Liver (tissue), 9 donors: Measurements from ENCODE around the gene TARM1. TPM values are rescaled to one million over a fixed set of nuclear protein-coding genes. Genes with fewer than 3 reads are reported as not detected.

Experiments
- DNase-seq: peaks from one replicate; pipeline ENCODE4 v3.0.0-alpha.2; 2017; ENCODE audit warnings: low spot score
- H3K27ac ChIP-seq, 2 donors: one replicate each; pipeline ENCODE4 v1.7.0; 2013; ENCODE audit warnings: inconsistent platforms in 2 of 2, low read length in 2 of 2, control low read depth in 1 of 2, low read depth in 1 of 2, mild to moderate bottlenecking in 1 of 2
- H3K27me3 ChIP-seq, 4 donors: one replicate each; pipeline versions ENCODE4 v1.6.1 to v1.7.0; 2013; ENCODE audit warnings: low read length in 3 of 4, inconsistent platforms in 1 of 4, mild to moderate bottlenecking in 1 of 4, moderate library complexity in 1 of 4; ENCODE audit not compliant: control insufficient read depth in 4 of 4, insufficient read depth in 4 of 4
- H3K36me3 ChIP-seq, 4 donors: one replicate each; pipeline versions ENCODE4 v1.6.1 to v1.7.0; 2013; ENCODE audit warnings: low read length in 3 of 4, mild to moderate bottlenecking in 3 of 4, low read depth in 1 of 4, moderate library complexity in 1 of 4; ENCODE audit not compliant: control insufficient read depth in 4 of 4, insufficient read depth in 3 of 4
- H3K4me1 ChIP-seq, 4 donors: one replicate each; pipeline versions ENCODE4 v1.6.1 to v1.7.0; 2013; ENCODE audit warnings: low read length in 3 of 4, mild to moderate bottlenecking in 3 of 4, moderate library complexity in 1 of 4; ENCODE audit not compliant: control insufficient read depth in 4 of 4, insufficient read depth in 4 of 4
- H3K4me3 ChIP-seq, 3 donors: one replicate each; pipeline versions ENCODE4 v1.6.1 to v1.7.0; 2013; ENCODE audit warnings: low read length in 3 of 3, control low read depth in 1 of 3, low read depth in 1 of 3, mild to moderate bottlenecking in 1 of 3
- H3K9ac ChIP-seq, 2 donors: one replicate each; pipeline ENCODE4 v1.7.0; 2013; ENCODE audit warnings: low read length in 2 of 2, mild to moderate bottlenecking in 2 of 2, moderate library complexity in 2 of 2, control low read depth in 1 of 2, low read depth in 1 of 2
- H3K9me3 ChIP-seq, 4 donors: one replicate each; pipeline versions ENCODE4 v1.6.1 to v1.7.0; 2013; ENCODE audit warnings: low read length in 3 of 4; ENCODE audit not compliant: control insufficient read depth in 4 of 4
- ATF3 ChIP-seq: IDR thresholded peaks from 2 replicates; pipeline ENCODE4 v1.6.1; 2016; ENCODE audit warnings: antibody characterized with exemption
- CTCF ChIP-seq: fragments of 150-350 bp; IDR thresholded peaks from 2 replicates; pipeline ENCODE4 v1.5.1; 2017; ENCODE audit warnings: improper control_type of control experiment, low read depth, low read length; ENCODE audit not compliant: missing input control
- EGR1 ChIP-seq, 2 donors: IDR thresholded peaks; 2 replicates each; pipeline ENCODE4 v1.6.1; 2016 to 2018; ENCODE audit warnings: antibody characterized with exemption in 2 of 2, low read depth in 2 of 2
- FOXA1 ChIP-seq: IDR thresholded peaks from 2 replicates; pipeline ENCODE4 v1.6.1; 2016; ENCODE audit warnings: antibody characterized with exemption
- FOXA2 ChIP-seq: IDR thresholded peaks from 2 replicates; pipeline ENCODE4 v1.6.1; 2016; ENCODE audit warnings: antibody characterized with exemption
- HNF4A ChIP-seq, 2 donors: conservative IDR thresholded peaks; 2 replicates each; pipeline ENCODE4 v1.6.1; 2016; ENCODE audit warnings: antibody characterized with exemption in 2 of 2, mild to moderate bottlenecking in 2 of 2
- HNF4G ChIP-seq: IDR thresholded peaks from 2 replicates; pipeline ENCODE4 v1.6.1; 2016; ENCODE audit warnings: antibody characterized with exemption
- MAX ChIP-seq: IDR thresholded peaks from 2 replicates; pipeline ENCODE4 v1.6.1; 2016; ENCODE audit warnings: antibody characterized with exemption
- NR2F2 ChIP-seq: IDR thresholded peaks from 2 replicates; pipeline ENCODE4 v1.6.1; 2016; ENCODE audit warnings: antibody characterized with exemption
- RAD21 ChIP-seq, 2 donors: IDR thresholded peaks; 2 replicates each; pipeline ENCODE4 v1.6.1; 2016; ENCODE audit warnings: antibody characterized with exemption in 2 of 2, mild to moderate bottlenecking in 2 of 2
- REST ChIP-seq: IDR thresholded peaks from 2 replicates; pipeline ENCODE4 v1.6.1; 2016; ENCODE audit warnings: antibody characterized with exemption, mild to moderate bottlenecking
- RXRA ChIP-seq, 2 donors: IDR thresholded peaks; 2 replicates each; pipeline ENCODE4 v1.6.1; 2017 to 2018; ENCODE audit warnings: antibody characterized with exemption in 2 of 2, mild to moderate bottlenecking in 1 of 2
- SP1 ChIP-seq: IDR thresholded peaks from 2 replicates; pipeline ENCODE4 v1.6.1; 2018; ENCODE audit warnings: antibody characterized with exemption, mild to moderate bottlenecking
- TAF1 ChIP-seq: conservative IDR thresholded peaks from 2 replicates; pipeline ENCODE4 v1.6.1; 2016; ENCODE audit warnings: antibody characterized with exemption, mild to moderate bottlenecking
- YY1 ChIP-seq: IDR thresholded peaks from 2 replicates; pipeline ENCODE4 v1.6.1; 2016; ENCODE audit warnings: antibody characterized with exemption, mild to moderate bottlenecking
- ZBTB33 ChIP-seq: IDR thresholded peaks from 2 replicates; pipeline ENCODE4 v1.6.1; 2016; ENCODE audit warnings: antibody characterized with exemption
- WGBS: extraction: QIAGEN DNeasy Blood & Tissue Kit; methylation state at CpG from one replicate; pipeline ENCODE4 v1.1.7; 2013; 5-methylcytosine and 5-hydroxymethylcytosine counted together
- polyA plus RNA-seq, 2 donors: library from polyadenylated mRNA; stranded (reverse) in 1 of 2; unstranded in 1 of 2; fragments of 200-250 nt in 1 of 2; fragments of >200 nt in 1 of 2; fragmentation: Nextera tagmentation in 1 of 2; extraction: Ambion mirVana in 1 of 2; gene quantifications; one replicate each; pipeline versions ENCODE4 v1.2.1 to v1.2.3, GENCODE V29; 2013 to 2015
- total RNA-seq, 2 donors: library from RNA; depleted of rRNA; stranded (reverse); fragments of >200 nt; gene quantifications; one replicate each; pipeline ENCODE4 v1.2.3, GENCODE V29; 2014
- donor health status: healthy.
- donor health status: healthy.
- donor health status: healthy.
- donor health status: healthy.
- donor health status: healthy.

TARM1 gene
- total and polyA plus RNA-seq, 4 donors, result not detected

- TF ChIP-seq FOXA1 (no peak), RXRA (IDR thresholded peaks at IDR 0.05) (no peak), MAX (no peak), TAF1 (no peak), CTCF (no peak), HNF4G (no peak), REST (no peak), NR2F2 (no peak), ZBTB33 (no peak), YY1 (no peak), ATF3 (no peak), RAD21 (IDR thresholded peaks at IDR 0.05) (no peak)
- no peaks in the 10 kb centered on the region for H3K27me3 ChIP-seq
Measured at GRCh38 chr19:54121259-54121658, 40.1 kb upstream of the TARM1 start.

GRCh38 chr19:54115109-54116063 lies 34.2 kb upstream of the TARM1 start, which contains the start of the genes PRPF31 and TFPT:
Gene PRPF31, plus strand, starts transcription at chr19:54115754. Its CDS starts 2,525 bp downstream, at chr19:54118279.
Gene TFPT, minus strand, starts transcription at chr19:54115657. Its CDS starts 388 bp downstream, at chr19:54115269.
- Histone ChIP-seq H3K36me3 (peaks cover 2 to 25% (median 9%) of the 10 kb centered on the region in 4 donors), H3K9me3 (no peaks in the 10 kb centered on the region), H3K4me1 (peaks cover 3 to 20% (median 17%) of the 10 kb centered on the region in 4 donors), H3K27me3 (no peaks in the 10 kb centered on the region), H3K9ac (peak within 1 kb of the TSS; percentile 68 to 69), H3K27ac (peak within 1 kb of the TSS; percentile 87 to 90), H3K4me3 (peak within 1 kb of the TSS; percentile 62 to 98 (median 94))
- under 1% methylated on average over 60 of the region's 60 CpGs for WGBS
- peak; percentile 95 for DNase-seq
- TF ChIP-seq FOXA2 (peak; percentile 60), ATF3 (peak; percentile 57), YY1 (peak; percentile 97), FOXA1 (peak; percentile 82), SP1 (peak; percentile 96), HNF4A (conservative IDR thresholded peaks at IDR 0.05) (peak in 1 of 2 donors; percentile 25), EGR1 (IDR thresholded peaks at IDR 0.05; ENCODE audit: low read depth in 2 of 2) (peak in 1 of 2 donors; percentile 90), ZBTB33 (peak; percentile 98), REST (peak; percentile 69)

More at GRCh38 chr19:54121259-54121658, 40.1 kb upstream of the TARM1 start:
- peaks cover 13 to 71% (median 29%) of the 10 kb centered on the region in 4 donors for H3K36me3 ChIP-seq
- 93% methylated on average over 10 of the region's 10 CpGs for WGBS
- DNase-seq, result no peak
- peaks cover 0 to 5% (median 5%) of the 10 kb centered on the region in 4 donors for H3K4me1 ChIP-seq
- H3K4me3 ChIP-seq, result no peak overlapping the region
- H3K27ac ChIP-seq, result no peak overlapping the region
- H3K9me3 ChIP-seq, result no peaks in the 10 kb centered on the region
- H3K9ac ChIP-seq, result no peak overlapping the region
